ENCODE measurements around the gene LRRC56.

GRCh38 chr11:598005-598680 lies 60.8 kb downstream of the LRRC56 start:
- TF ChIP-seq POLR2AphosphoS5 (IDR thresholded peaks at IDR 0.05) (no peak), POLR2A (IDR thresholded peaks at IDR 0.05) (no peak), CTCF (IDR thresholded peaks at IDR 0.05) (no peak)
